Lung (tissue), 12 donors: Measurements from ENCODE around the gene KRTAP3-1. TPM values are rescaled to one million over a fixed set of nuclear protein-coding genes. Genes with fewer than 3 reads are reported as not detected.

Experiments used
- ATAC-seq: fragments of 200-7000 bp; cut with Tn5 transposase; one replicate; pipeline ENCODE4 v1.9.1; 2020; ENCODE audit warnings: moderate number of reproducible peaks; ENCODE audit not compliant: insufficient read depth, low FRiP score
- DNase-seq, 3 donors: peaks; one replicate each; pipeline ENCODE4 v3.0.0-alpha.2; 2013 to 2017
- H3K27ac ChIP-seq, 2 donors: one replicate each; pipeline ENCODE4 v1.5.1; 2013; ENCODE audit warnings: mild to moderate bottlenecking in 2 of 2, moderate library complexity in 2 of 2, control low read depth in 1 of 2, inconsistent platforms in 1 of 2, low read depth in 1 of 2, low read length in 1 of 2
- H3K27me3 ChIP-seq, 3 donors: one replicate each; pipeline ENCODE4 v1.5.1; 2013; ENCODE audit warnings: low read length in 2 of 3; ENCODE audit not compliant: control insufficient read depth in 3 of 3, insufficient read depth in 3 of 3
- H3K36me3 ChIP-seq, 4 donors: one replicate each; pipeline ENCODE4 v1.5.1; 2013; ENCODE audit warnings: low read length in 4 of 4, mild to moderate bottlenecking in 1 of 4, moderate library complexity in 1 of 4; ENCODE audit not compliant: control insufficient read depth in 4 of 4, insufficient read depth in 4 of 4
- H3K4me1 ChIP-seq, 5 donors: one replicate each; pipeline ENCODE4 v1.5.1; 2013; ENCODE audit warnings: low read length in 5 of 5, mild to moderate bottlenecking in 2 of 5, moderate library complexity in 1 of 5; ENCODE audit not compliant: control insufficient read depth in 5 of 5, insufficient read depth in 5 of 5
- H3K4me3 ChIP-seq: one replicate; pipeline ENCODE4 v1.5.1; 2013; ENCODE audit warnings: mild to moderate bottlenecking, control low read depth, moderate library complexity
- H3K9ac ChIP-seq, 2 donors: one replicate each; pipeline ENCODE4 v1.5.1; 2013; ENCODE audit warnings: low read length in 2 of 2, control low read depth in 1 of 2; ENCODE audit not compliant: insufficient read depth in 1 of 2
- H3K9me3 ChIP-seq, 4 donors: one replicate each; pipeline ENCODE4 v1.5.1; 2013; ENCODE audit warnings: low read length in 3 of 4, mild to moderate bottlenecking in 1 of 4, moderate library complexity in 1 of 4; ENCODE audit not compliant: control insufficient read depth in 4 of 4, insufficient read depth in 3 of 4
- WGBS, 2 donors: extraction: QIAGEN DNeasy Blood & Tissue Kit; methylation state at CpG; one replicate each; pipeline ENCODE4 v1.1.7; 2013; 5-methylcytosine and 5-hydroxymethylcytosine counted together
- polyA plus RNA-seq, 2 donors: library from polyadenylated mRNA; stranded (reverse); fragments of 200-250 nt; gene quantifications; one replicate each; pipeline ENCODE4 v1.2.1, GENCODE V29; 2013
- total RNA-seq, 2 donors: library from RNA; depleted of rRNA in 1 of 2; stranded (reverse); fragments of >200 nt in 1 of 2; gene quantifications; one replicate each; pipeline ENCODE4 v1.2.1, GENCODE V29; 2014 to 2021
- TF ChIP-seq, protein P1 (sequence below): IDR thresholded peaks from 2 replicates; pipeline ENCODE4 v1.5.1; 2012; ENCODE audit warnings: mild to moderate bottlenecking; ENCODE audit errors: control extremely low read depth, extremely low read depth
- donor health status: control.
- donor health status: control.
- donor health status: Bipolar disorder and iron deficiency.
- donor health status: healthy.
- donor health status: DM: yes; HTN: yes; CAD: no.

Gene KRTAP3-1
- total and polyA plus RNA-seq, 4 donors: not detected

GRCh38 chr17:40963838-40964237 lies 45.1 kb downstream of the KRTAP3-1 start:
- Histone ChIP-seq H3K4me3 (no peak overlapping the region), H3K4me1 (no peaks in the 10 kb centered on the region), H3K27ac (no peak overlapping the region), H3K36me3 (no peaks in the 10 kb centered on the region), H3K9me3 (no peaks in the 10 kb centered on the region), H3K27me3 (peaks cover 0 to 2% (median 0%) of the 10 kb centered on the region in 3 donors), H3K9ac (no peak overlapping the region)
- 42 to 67% methylated on average over 1 of the region's 1 CpG for WGBS, 2 donors
- ATAC-seq (no peak), DNase-seq (no peak)
- TF ChIP-seq, protein P1, sequence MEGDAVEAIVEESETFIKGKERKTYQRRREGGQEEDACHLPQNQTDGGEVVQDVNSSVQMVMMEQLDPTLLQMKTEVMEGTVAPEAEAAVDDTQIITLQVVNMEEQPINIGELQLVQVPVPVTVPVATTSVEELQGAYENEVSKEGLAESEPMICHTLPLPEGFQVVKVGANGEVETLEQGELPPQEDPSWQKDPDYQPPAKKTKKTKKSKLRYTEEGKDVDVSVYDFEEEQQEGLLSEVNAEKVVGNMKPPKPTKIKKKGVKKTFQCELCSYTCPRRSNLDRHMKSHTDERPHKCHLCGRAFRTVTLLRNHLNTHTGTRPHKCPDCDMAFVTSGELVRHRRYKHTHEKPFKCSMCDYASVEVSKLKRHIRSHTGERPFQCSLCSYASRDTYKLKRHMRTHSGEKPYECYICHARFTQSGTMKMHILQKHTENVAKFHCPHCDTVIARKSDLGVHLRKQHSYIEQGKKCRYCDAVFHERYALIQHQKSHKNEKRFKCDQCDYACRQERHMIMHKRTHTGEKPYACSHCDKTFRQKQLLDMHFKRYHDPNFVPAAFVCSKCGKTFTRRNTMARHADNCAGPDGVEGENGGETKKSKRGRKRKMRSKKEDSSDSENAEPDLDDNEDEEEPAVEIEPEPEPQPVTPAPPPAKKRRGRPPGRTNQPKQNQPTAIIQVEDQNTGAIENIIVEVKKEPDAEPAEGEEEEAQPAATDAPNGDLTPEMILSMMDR: peak; percentile 27

- Histone ChIP-seq H3K9ac (no peak overlapping the region), H3K4me1 (peaks cover 0 to 1% (median 0%) of the 10 kb centered on the region in 5 donors), H3K36me3 (no peaks in the 10 kb centered on the region), H3K27me3 (peaks cover 0 to 8% (median 0%) of the 10 kb centered on the region in 3 donors), H3K27ac (no peak overlapping the region), H3K9me3 (no peaks in the 10 kb centered on the region), H3K4me3 (no peak overlapping the region)
- ATAC-seq (no peak), DNase-seq (no peak)
- WGBS, 2 donors: 87 to 90% methylated on average over 4 of the region's 4 CpGs
- TF ChIP-seq, protein P1: no peak
Observed at GRCh38 chr17:40962059-40962561, 46.8 kb downstream of the KRTAP3-1 start.

DNA sequence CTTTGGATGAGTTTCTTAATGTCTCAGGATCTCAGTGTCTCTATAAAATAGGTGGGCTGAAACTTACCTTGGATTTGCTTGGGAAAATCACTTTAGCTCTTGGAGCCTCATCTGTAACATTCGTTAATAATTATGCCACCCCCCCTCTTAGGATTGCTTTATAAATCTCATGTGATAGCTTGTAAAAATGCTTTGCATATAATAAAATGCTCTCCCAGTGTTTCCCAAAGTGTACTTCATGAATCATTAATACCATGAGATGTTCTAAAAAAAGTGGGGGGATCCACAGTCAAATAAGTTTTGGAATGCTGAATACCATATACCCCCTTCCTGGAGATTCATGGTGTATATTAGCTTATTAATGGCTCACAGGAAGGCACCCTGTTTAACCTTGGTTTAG lies 47.3 kb downstream of the KRTAP3-1 start:
- Histone ChIP-seq H3K27ac (no peak overlapping the region), H3K9ac (no peak overlapping the region), H3K36me3 (no peaks in the 10 kb centered on the region), H3K27me3 (peaks cover 0 to 12% (median 0%) of the 10 kb centered on the region in 3 donors), H3K9me3 (no peaks in the 10 kb centered on the region), H3K4me3 (no peak overlapping the region), H3K4me1 (peaks cover 0 to 2% (median 0%) of the 10 kb centered on the region in 5 donors)
- TF ChIP-seq, protein P1: no peak
- no peak for ATAC-seq
- no peak for DNase-seq
- WGBS, 2 donors: 89 to 93% methylated on average over 1 of the region's 1 CpG

DNA sequence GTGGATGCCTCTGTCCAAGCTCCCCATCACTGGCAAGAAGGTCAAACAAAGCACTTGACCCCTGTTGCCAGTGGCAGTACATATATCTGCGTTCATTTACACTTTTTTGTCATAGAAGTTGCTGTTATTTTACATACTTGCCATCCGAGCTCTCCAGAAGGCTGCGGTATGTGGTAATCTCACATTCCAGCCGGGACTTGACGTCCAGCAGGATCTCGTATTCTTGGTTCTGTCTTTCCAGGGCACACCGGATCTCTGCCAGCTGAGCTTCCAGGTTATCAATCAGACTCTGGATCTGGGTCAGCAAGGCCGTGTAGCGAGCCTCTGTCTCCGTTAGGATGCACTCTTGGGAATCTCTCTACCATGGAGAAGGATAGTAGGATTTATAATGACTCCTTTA lies 48.8 kb downstream of the KRTAP3-1 start:
- H3K9ac ChIP-seq: no peak overlapping the region
- no peak overlapping the region for H3K4me3 ChIP-seq
- 49 to 67% methylated on average over 10 of the region's 10 CpGs for WGBS, 2 donors
- ATAC-seq: no peak
- H3K4me1 ChIP-seq: peaks cover 0 to 8% (median 0%) of the 10 kb centered on the region in 5 donors
- no peaks in the 10 kb centered on the region for H3K9me3 ChIP-seq
- H3K36me3 ChIP-seq: no peaks in the 10 kb centered on the region
- no peak overlapping the region for H3K27ac ChIP-seq
- H3K27me3 ChIP-seq: peaks cover 0 to 12% (median 0%) of the 10 kb centered on the region in 3 donors
- DNase-seq: peak; percentile 19 to 45 (median 25)
- TF ChIP-seq, protein P1: no peak
